OCI-M1 (cell line): ENCODE data around the gene ABLIM2.
"Not testable (repeated sequence)": the region's sequence is repeated elsewhere in the genome, so short reads cannot be mapped to it uniquely, and the experiment has no call there.

Source experiments
- DNase-seq: peaks from one replicate; lab custom pipeline; 2025; lab: John Stamatoyannopoulos, UW

ABLIM2 gene

GRCh38 chr4:7933651-7934510 lies 224.7 kb downstream of the ABLIM2 start:
- no peak for DNase-seq

GRCh38 chr4:7932287-7932686 lies 226.3 kb downstream of the ABLIM2 start:
- no peak for DNase-seq

GRCh38 chr4:7929118-7929951 lies 229.3 kb downstream of the ABLIM2 start:
- DNase-seq, result no peak

GRCh38 chr4:7928711-7929110 lies 229.9 kb downstream of the ABLIM2 start:
- DNase-seq, result no peak

GRCh38 chr4:7926822-7927221 lies 231.8 kb downstream of the ABLIM2 start:
- DNase-seq, result no peak

GRCh38 chr4:7924570-7924969 lies 234.0 kb downstream of the ABLIM2 start:
- DNase-seq, result no peak

- DNase-seq, result no peak
These were observed 234.4 kb downstream of the ABLIM2 start for GRCh38 chr4:7924163-7924562.

GRCh38 chr4:7922466-7922865 lies 236.1 kb downstream of the ABLIM2 start:
- no peak for DNase-seq

- no peak for DNase-seq
These were observed 239.6 kb downstream of the ABLIM2 start for GRCh38 chr4:7918981-7919380.

GRCh38 chr4:7918187-7918586 lies 240.4 kb downstream of the ABLIM2 start:
- not testable (repeated sequence) for DNase-seq

GRCh38 chr4:7917669-7918068 lies 240.9 kb downstream of the ABLIM2 start:
- DNase-seq, result no peak

GRCh38 chr4:7915875-7916242 lies 242.8 kb downstream of the ABLIM2 start:
- DNase-seq, result no peak
